Measurements from ENCODE around the gene FRMD4B.

The FRMD4B gene

DNA sequence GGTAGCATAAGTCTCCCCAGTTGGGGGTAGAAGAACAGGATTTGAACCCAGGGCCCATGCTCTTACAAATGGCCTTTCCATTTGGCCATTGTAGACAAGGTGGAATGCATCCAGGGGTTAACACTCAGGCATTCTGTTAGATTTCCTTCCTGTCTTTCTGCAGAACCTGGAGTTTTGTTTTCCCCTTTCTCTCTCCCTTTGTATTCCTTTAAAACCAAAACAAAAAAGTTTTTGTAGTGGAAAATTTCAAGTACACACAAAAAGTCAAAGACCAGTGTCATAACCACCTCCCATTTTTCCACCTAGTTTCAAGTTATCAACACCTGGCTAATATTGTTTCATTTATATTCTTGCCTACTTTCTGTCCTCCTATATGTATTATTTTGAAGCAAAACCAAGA, 26.0 kb downstream of the FRMD4B start:
- Histone ChIP-seq H3K4me3 (replicated peaks; ENCODE audit: low read depth, low read length) (no peak overlapping the region), H3K36me3 (ENCODE audit: control insufficient read depth, insufficient read depth, low read length) (no peaks in the 10 kb centered on the region), H3K27me3 (replicated peaks; ENCODE audit: control insufficient read depth, insufficient read depth, low read length) (no peaks in the 10 kb centered on the region)
- DNase-seq (ENCODE audit: extremely low read depth, insufficient read length), result no peak
- TF ChIP-seq CTCF (IDR thresholded peaks at IDR 0.05; ENCODE audit: insufficient read depth, low read length, poor library complexity, severe bottlenecking), result no peak

DNA sequence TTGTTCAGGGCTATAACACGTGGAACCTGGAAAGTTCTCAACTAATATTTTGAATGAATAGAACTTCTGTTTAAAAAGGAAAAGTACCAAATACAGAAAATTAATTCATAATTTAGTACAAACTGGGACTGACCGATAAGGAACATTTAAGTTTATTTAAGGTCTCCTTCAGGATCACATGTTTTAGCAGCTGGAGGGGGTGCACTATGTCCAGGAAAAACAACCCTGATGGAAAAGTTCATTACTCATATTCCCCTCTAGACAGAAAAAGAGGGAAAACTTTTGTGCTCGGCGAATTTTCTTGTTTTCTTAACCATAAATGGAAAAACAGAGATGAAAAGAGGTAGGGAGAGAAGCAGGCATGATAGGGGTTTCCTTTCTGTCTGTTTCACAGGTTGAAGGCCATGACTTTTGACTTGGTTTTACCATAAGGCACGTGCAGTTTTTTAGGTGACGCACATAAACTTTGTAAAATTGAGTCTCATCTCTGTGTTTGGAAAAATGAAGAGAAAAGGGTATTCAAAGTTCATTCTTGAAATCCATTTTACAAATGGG, 26.5 kb downstream of the FRMD4B start:
- TF ChIP-seq CTCF (IDR thresholded peaks at IDR 0.05; ENCODE audit: insufficient read depth, low read length, poor library complexity, severe bottlenecking), result no peak
- Histone ChIP-seq H3K4me3 (replicated peaks; ENCODE audit: low read depth, low read length) (no peak overlapping the region), H3K36me3 (ENCODE audit: control insufficient read depth, insufficient read depth, low read length) (no peaks in the 10 kb centered on the region), H3K27me3 (replicated peaks; ENCODE audit: control insufficient read depth, insufficient read depth, low read length) (no peaks in the 10 kb centered on the region)
- DNase-seq (ENCODE audit: extremely low read depth, insufficient read length), result no peak

DNA sequence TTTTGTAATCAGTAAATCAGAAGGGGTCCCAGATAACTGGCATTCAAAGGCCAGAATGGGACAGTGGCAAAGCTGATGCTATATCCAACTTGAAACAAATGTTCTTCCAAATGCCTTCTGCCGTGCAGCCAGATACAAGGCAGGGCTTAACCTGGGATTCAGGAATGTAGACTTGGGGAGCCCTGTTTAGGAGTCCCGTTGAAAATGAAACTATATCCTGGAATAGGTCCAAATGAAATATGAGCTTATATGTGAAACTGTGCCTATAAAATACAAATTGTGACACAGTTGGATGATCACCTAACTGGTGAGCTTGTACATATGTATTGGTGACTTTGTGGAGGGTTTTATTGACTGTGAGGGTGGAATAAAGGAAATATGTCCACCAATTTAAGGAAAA, 28.7 kb downstream of the FRMD4B start:
- H3K27me3 ChIP-seq (replicated peaks; ENCODE audit: control insufficient read depth, insufficient read depth, low read length), result no peaks in the 10 kb centered on the region
- H3K4me3 ChIP-seq (replicated peaks; ENCODE audit: low read depth, low read length), result no peak overlapping the region
- no peak for DNase-seq (ENCODE audit: extremely low read depth, insufficient read length)

DNA sequence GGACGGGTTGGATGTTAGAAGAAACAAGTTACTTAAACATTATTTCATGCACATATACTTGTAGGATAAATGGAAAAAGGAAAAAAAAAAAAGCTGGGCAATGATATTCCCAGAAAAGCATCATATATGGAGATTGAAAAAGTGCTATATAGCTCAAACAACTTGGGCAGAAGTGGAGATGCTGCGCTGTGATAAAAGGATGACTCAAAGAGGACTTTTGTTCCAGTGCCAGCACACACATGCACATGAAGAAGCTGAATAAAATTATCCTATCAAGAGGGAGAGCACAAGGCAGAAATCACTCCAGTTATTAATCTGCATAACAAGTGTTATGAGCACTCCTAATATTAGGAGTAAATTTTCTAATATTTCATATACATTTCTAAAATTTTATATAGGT, 30.9 kb downstream of the FRMD4B start:
- DNase-seq (ENCODE audit: extremely low read depth, insufficient read length), result no peak
- TF ChIP-seq CTCF (IDR thresholded peaks at IDR 0.05; ENCODE audit: insufficient read depth, low read length, poor library complexity, severe bottlenecking), result no peak

More for the DNA sequence above, 28.7 kb downstream of the FRMD4B start:
- H3K36me3 ChIP-seq (ENCODE audit: control insufficient read depth, insufficient read depth, low read length), result no peaks in the 10 kb centered on the region
- no peak for TF ChIP-seq CTCF (IDR thresholded peaks at IDR 0.05; ENCODE audit: insufficient read depth, low read length, poor library complexity, severe bottlenecking)

DNA sequence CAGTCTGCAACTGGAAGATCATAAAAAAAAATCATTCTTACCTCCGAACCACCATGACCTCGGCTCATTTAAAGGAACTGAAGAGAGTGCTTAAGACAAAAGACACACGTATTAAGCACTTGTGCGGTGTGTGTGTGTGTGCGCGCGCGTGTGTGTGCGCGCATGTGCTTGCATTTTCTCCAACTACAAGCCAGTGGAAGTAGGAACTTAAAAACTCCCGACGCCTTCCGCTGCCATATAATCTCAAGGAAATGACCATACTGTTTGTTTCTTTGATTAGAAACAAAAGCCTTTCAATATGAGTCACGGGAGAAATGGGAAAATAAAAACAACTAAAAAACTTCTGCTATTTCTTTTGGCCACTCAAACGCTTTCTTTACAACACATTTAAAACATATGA, 32.4 kb downstream of the FRMD4B start:
- DNase-seq (ENCODE audit: extremely low read depth, insufficient read length), result no peak
- Histone ChIP-seq H3K27me3 (replicated peaks; ENCODE audit: control insufficient read depth, insufficient read depth, low read length) (no peaks in the 10 kb centered on the region), H3K36me3 (ENCODE audit: control insufficient read depth, insufficient read depth, low read length) (no peaks in the 10 kb centered on the region), H3K4me3 (replicated peaks; ENCODE audit: low read depth, low read length) (peak overlapping the region; percentile 26; the same call in 1 of the 2 replicates)
- TF ChIP-seq CTCF (IDR thresholded peaks at IDR 0.05; ENCODE audit: insufficient read depth, low read length, poor library complexity, severe bottlenecking), result no peak

More for the DNA sequence above, 30.9 kb downstream of the FRMD4B start:
- Histone ChIP-seq H3K4me3 (replicated peaks; ENCODE audit: low read depth, low read length) (no peak overlapping the region), H3K36me3 (ENCODE audit: control insufficient read depth, insufficient read depth, low read length) (no peaks in the 10 kb centered on the region), H3K27me3 (replicated peaks; ENCODE audit: control insufficient read depth, insufficient read depth, low read length) (no peaks in the 10 kb centered on the region)

- Histone ChIP-seq H3K27me3 (replicated peaks; ENCODE audit: control insufficient read depth, insufficient read depth, low read length) (no peaks in the 10 kb centered on the region), H3K36me3 (ENCODE audit: control insufficient read depth, insufficient read depth, low read length) (no peaks in the 10 kb centered on the region), H3K4me3 (replicated peaks; ENCODE audit: low read depth, low read length) (no peak overlapping the region)
- no peak for TF ChIP-seq CTCF (IDR thresholded peaks at IDR 0.05; ENCODE audit: insufficient read depth, low read length, poor library complexity, severe bottlenecking)
- DNase-seq (ENCODE audit: extremely low read depth, insufficient read length), result no peak
These were observed 32.8 kb downstream of the FRMD4B start for GRCh38 chr3:69353088-69353478.

Measured in GM06990 (cell line).